ENCODE results near the gene NUP153. TPM values are rescaled to one million over a fixed set of nuclear protein-coding genes. Genes with fewer than 3 reads are reported as not detected.
"Not testable (repeated sequence)": the region's sequence is repeated elsewhere in the genome, so short reads cannot be mapped to it uniquely, and the experiment has no call there.

The NUP153 gene
- total RNA-seq, 1 donor = 44.5 TPM

- TF ChIP-seq, protein P1, sequence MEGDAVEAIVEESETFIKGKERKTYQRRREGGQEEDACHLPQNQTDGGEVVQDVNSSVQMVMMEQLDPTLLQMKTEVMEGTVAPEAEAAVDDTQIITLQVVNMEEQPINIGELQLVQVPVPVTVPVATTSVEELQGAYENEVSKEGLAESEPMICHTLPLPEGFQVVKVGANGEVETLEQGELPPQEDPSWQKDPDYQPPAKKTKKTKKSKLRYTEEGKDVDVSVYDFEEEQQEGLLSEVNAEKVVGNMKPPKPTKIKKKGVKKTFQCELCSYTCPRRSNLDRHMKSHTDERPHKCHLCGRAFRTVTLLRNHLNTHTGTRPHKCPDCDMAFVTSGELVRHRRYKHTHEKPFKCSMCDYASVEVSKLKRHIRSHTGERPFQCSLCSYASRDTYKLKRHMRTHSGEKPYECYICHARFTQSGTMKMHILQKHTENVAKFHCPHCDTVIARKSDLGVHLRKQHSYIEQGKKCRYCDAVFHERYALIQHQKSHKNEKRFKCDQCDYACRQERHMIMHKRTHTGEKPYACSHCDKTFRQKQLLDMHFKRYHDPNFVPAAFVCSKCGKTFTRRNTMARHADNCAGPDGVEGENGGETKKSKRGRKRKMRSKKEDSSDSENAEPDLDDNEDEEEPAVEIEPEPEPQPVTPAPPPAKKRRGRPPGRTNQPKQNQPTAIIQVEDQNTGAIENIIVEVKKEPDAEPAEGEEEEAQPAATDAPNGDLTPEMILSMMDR (IDR thresholded peaks at IDR 0.05; ENCODE audit: insufficient read depth, low read depth, low read length) = no peak
- no peak for DNase-seq (ENCODE audit: low read depth)
- H3K4me3 ChIP-seq (ENCODE audit: low read depth, low read length) = no peak overlapping the region
These were observed 118.7 kb downstream of the NUP153 start for GRCh38 chr6:17588011-17588410.

- not testable (repeated sequence) for DNase-seq (ENCODE audit: low read depth); H3K4me3 ChIP-seq (ENCODE audit: low read depth, low read length)
These were observed 120.1 kb downstream of the NUP153 start for GRCh38 chr6:17586623-17587022.

GRCh38 chr6:17585766-17586490 is 120.8 kb downstream of the NUP153 start:
- no peak overlapping the region for H3K4me3 ChIP-seq (ENCODE audit: low read depth, low read length)
- TF ChIP-seq, protein P1 (IDR thresholded peaks at IDR 0.05; ENCODE audit: insufficient read depth, low read depth, low read length) = peak; percentile 6
- no peak for DNase-seq (ENCODE audit: low read depth)

DNA sequence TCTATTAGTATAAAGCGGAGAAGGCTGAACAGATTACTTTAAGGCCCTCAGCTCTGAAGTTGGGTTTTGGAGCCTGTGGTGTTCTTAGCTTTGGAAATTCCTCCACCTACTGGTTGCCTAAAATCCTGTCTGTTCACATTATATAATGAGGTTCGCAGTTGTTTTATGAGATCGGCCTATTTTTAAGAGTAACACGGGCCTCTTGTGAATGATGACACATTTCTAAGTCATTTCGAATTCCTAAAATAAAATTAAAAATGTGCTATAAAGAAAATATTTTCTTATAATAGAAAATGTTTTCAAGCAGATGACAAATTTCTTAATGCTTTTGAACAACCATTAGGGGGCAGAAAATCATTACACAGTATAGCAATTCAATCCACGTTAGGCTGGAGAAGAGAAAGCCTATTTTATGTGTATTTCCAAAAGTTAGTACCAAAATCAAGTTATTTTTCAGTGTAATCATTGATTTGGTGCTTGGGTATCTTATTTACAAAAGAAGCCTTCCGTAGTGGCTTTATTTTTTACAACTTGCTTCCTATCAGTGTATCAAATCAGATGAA is 122.4 kb downstream of the NUP153 start:
- DNase-seq (ENCODE audit: low read depth) = peak; percentile 86
- TF ChIP-seq, protein P1 (IDR thresholded peaks at IDR 0.05; ENCODE audit: insufficient read depth, low read depth, low read length) = peak; percentile 70
- H3K4me3 ChIP-seq (ENCODE audit: low read depth, low read length) = peak overlapping the region; percentile 29

- TF ChIP-seq, protein P1 (IDR thresholded peaks at IDR 0.05; ENCODE audit: insufficient read depth, low read depth, low read length) = no peak
- peak; percentile 52 for DNase-seq (ENCODE audit: low read depth)
- no peak overlapping the region for H3K4me3 ChIP-seq (ENCODE audit: low read depth, low read length)
These were observed 122.9 kb downstream of the NUP153 start for GRCh38 chr6:17583811-17584210.

DNA sequence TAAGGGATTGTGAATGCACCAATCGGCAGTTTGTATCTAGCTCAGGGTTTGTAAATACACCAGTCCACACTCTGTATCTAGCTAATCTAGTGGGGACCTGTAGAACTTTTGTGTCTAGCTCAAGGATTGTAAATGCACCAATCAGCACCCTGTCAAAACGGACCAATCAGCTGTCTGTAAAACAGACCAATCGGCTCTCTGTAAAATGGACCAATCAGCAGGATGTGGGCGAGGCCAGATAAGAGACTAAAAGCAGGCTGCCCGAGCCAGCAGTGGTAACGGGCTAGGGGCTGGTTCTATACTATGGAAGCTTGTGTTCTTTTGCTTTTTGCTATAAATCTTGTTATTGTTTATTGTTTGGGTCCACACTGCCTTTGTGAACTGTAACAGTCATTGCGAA is 125.4 kb downstream of the NUP153 start:
- H3K4me3 ChIP-seq (ENCODE audit: low read depth, low read length); DNase-seq (ENCODE audit: low read depth): not testable (repeated sequence)

GRCh38 chr6:17580518-17581048 is 126.1 kb downstream of the NUP153 start:
- peak; percentile 37 for DNase-seq (ENCODE audit: low read depth)
- H3K4me3 ChIP-seq (ENCODE audit: low read depth, low read length) = peak overlapping the region; percentile 69
- TF ChIP-seq, protein P1 (IDR thresholded peaks at IDR 0.05; ENCODE audit: insufficient read depth, low read depth, low read length) = no peak

DNA sequence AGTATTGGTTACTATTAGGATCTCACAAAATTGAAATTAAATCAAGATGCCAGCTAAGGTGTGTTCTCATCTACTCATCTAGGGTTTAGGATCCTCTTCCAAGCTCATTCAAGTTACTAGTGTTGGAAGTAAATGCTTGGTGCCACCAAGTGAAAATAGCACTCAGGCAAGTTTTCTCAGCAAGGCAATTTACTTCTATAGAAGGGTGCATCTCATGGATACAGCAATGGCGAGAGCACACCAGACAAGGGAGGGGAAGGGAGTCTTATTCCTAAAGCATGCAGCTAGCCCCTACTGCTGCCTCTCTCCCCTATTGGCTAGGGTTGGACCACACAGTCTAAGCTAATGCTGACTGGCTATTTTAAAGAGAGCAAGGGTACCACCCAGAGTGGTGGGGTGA is 129.7 kb downstream of the NUP153 start:
- H3K4me3 ChIP-seq (ENCODE audit: low read depth, low read length) = no peak overlapping the region
- TF ChIP-seq, protein P1 (IDR thresholded peaks at IDR 0.05; ENCODE audit: insufficient read depth, low read depth, low read length) = no peak
- no peak for DNase-seq (ENCODE audit: low read depth)
